A673 (cell line): ENCODE data around the gene CARM1.

ENCODE experiments used
- EZH2 ChIP-seq: fragments of 200-600 bp; sonication (generic); IDR thresholded peaks from 2 replicates; pipeline ENCODE4 v1.6.1; 2017; ENCODE audit warnings: borderline replicate concordance, low read depth, mild to moderate bottlenecking, mixed read lengths, antibody characterized with exemption, low read length; ENCODE audit not compliant: poor library complexity, severe bottlenecking
- TF ChIP-seq, protein P1 (sequence below): fragments of 300-800, 200-600 bp; sonication (generic); conservative IDR thresholded peaks from 2 replicates; pipeline ENCODE4 v1.5.1; 2017; ENCODE audit warnings: low read depth, mild to moderate bottlenecking, antibody characterized with exemption, low read length, moderate library complexity, mixed read lengths

DNA sequence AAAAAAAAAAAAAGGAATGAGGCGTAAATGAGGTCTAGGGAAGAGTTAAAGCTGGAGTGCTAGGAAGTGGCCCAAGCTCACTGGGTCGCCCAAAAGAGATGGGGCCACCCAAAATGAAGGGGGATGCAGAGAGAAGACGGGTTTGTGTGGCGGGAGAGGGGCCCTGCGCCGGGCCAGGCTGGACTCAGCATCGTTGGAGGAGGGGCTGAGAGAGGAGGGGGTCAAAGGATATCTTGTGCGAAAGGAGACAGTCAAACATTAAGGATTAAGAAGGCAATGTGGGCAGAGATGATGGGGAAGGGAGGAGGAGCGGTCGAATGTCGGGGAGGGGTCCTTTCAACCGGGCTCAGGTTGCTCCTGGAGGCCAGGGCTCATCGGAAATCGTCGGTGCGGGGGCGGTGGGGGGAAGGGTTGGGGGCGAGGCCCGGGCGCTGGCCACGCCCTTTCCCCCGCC is 825 bp upstream of the CARM1 start:
- no peak for TF ChIP-seq EZH2
- TF ChIP-seq, protein P1, sequence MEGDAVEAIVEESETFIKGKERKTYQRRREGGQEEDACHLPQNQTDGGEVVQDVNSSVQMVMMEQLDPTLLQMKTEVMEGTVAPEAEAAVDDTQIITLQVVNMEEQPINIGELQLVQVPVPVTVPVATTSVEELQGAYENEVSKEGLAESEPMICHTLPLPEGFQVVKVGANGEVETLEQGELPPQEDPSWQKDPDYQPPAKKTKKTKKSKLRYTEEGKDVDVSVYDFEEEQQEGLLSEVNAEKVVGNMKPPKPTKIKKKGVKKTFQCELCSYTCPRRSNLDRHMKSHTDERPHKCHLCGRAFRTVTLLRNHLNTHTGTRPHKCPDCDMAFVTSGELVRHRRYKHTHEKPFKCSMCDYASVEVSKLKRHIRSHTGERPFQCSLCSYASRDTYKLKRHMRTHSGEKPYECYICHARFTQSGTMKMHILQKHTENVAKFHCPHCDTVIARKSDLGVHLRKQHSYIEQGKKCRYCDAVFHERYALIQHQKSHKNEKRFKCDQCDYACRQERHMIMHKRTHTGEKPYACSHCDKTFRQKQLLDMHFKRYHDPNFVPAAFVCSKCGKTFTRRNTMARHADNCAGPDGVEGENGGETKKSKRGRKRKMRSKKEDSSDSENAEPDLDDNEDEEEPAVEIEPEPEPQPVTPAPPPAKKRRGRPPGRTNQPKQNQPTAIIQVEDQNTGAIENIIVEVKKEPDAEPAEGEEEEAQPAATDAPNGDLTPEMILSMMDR, result no peak
